ENCODE data around the gene FARSB.
"Not testable (repeated sequence)": the region's sequence is repeated elsewhere in the genome, so short reads cannot be mapped to it uniquely, and the experiment has no call there.

The FARSB gene

GRCh38 chr2:222655787-222656525, at the start of gene FARSB:
TSS of gene FARSB (minus strand) at chr2:222656092. CDS start at chr2:222656073, 19 bp downstream.
- DNase-seq, result peak; percentile 90

- no peak for DNase-seq
Observed at GRCh38 chr2:222703886-222704285, 48.0 kb upstream of the FARSB start.

GRCh38 chr2:222703091-222703490, 47.2 kb upstream of the FARSB start:
- DNase-seq, result no peak

GRCh38 chr2:222701721-222702131, 45.8 kb upstream of the FARSB start:
- DNase-seq, result no peak

- DNase-seq, result no peak
Observed at GRCh38 chr2:222701233-222701632, 45.3 kb upstream of the FARSB start.

GRCh38 chr2:222698276-222698675, 42.4 kb upstream of the FARSB start:
- no peak for DNase-seq

GRCh38 chr2:222693837-222694236, 37.9 kb upstream of the FARSB start:
- DNase-seq, result no peak

GRCh38 chr2:222693413-222693812, 37.5 kb upstream of the FARSB start:
- DNase-seq, result not testable (repeated sequence)

- peak; percentile 79 for DNase-seq
Observed at GRCh38 chr2:222690564-222691200, 34.8 kb upstream of the FARSB start.

- no peak for DNase-seq
Observed at GRCh38 chr2:222689322-222689721, 33.4 kb upstream of the FARSB start.

- DNase-seq, result no peak
Observed at GRCh38 chr2:222688917-222689316, 33.0 kb upstream of the FARSB start.

GRCh38 chr2:222686086-222686750, 30.3 kb upstream of the FARSB start:
- DNase-seq, result no peak

GRCh38 chr2:222683805-222684204, 27.9 kb upstream of the FARSB start:
- no peak for DNase-seq

- DNase-seq, result no peak
Observed at GRCh38 chr2:222677981-222678380, 22.1 kb upstream of the FARSB start.

GRCh38 chr2:222673883-222674282, 18.0 kb upstream of the FARSB start:
- no peak for DNase-seq

- no peak for DNase-seq
Observed at GRCh38 chr2:222673273-222673672, 17.4 kb upstream of the FARSB start.

GRCh38 chr2:222672068-222672401, 16.1 kb upstream of the FARSB start:
- DNase-seq, result no peak

- DNase-seq, result peak; percentile 32
Observed at GRCh38 chr2:222671259-222672067, 15.6 kb upstream of the FARSB start, which contains the start of gene MOGAT1. TSS of gene MOGAT1 (plus strand) at chr2:222671658. CDS start at chr2:222671786, 128 bp downstream.

GRCh38 chr2:222670191-222671038, 14.5 kb upstream of the FARSB start:
- no peak for DNase-seq

- no peak for DNase-seq
Observed at GRCh38 chr2:222669353-222669752, 13.5 kb upstream of the FARSB start.

GRCh38 chr2:222668494-222669154, 12.7 kb upstream of the FARSB start:
- no peak for DNase-seq

- no peak for DNase-seq
Observed at GRCh38 chr2:222663479-222663878, 7.6 kb upstream of the FARSB start.

Data from NCI-H2171 (cell line).